Tibial artery (tissue), 4 donors: ENCODE results near the gene PLIN1.
A peak's percentile ranks its signal among the peaks of the same experiment; 100 is the strongest.

Experiments used
- DNase-seq, 2 donors: peaks; one replicate each; pipeline ENCODE4 v3.0.0-alpha.2; 2019
- H3K27ac ChIP-seq, 2 donors: fragments of 200-600 bp; sonication (generic) in 1 of 2; 1 replicate in 1 of 2; 2 replicates in 1 of 2; pipeline ENCODE4 v1.5.1; 2018 to 2019; ENCODE audit warnings: mild to moderate bottlenecking in 1 of 2
- H3K27me3 ChIP-seq, 2 donors: fragments of 200-600 bp; sonication (generic) in 1 of 2; one replicate each; pipeline versions ENCODE4 v1.5.1 to v1.6.0; 2016 to 2019
- H3K36me3 ChIP-seq, 3 donors: fragments of 200-600 bp; sonication (generic) in 2 of 3; one replicate each; pipeline ENCODE4 v1.5.1; 2016 to 2019; ENCODE audit warnings: mild to moderate bottlenecking in 2 of 3
- H3K4me1 ChIP-seq, 4 donors: fragments of 200-600 bp; sonication (generic) in 2 of 4; 1 replicate in 3 of 4; 2 replicates in 1 of 4; pipeline ENCODE4 v1.5.1; 2016 to 2019
- H3K4me3 ChIP-seq, 2 donors: fragments of 200-600 bp; sonication (generic) in 1 of 2; 1 replicate in 1 of 2; 2 replicates in 1 of 2; pipeline ENCODE4 v1.5.1; 2018 to 2019; ENCODE audit warnings: mild to moderate bottlenecking in 2 of 2
- H3K9me3 ChIP-seq, 3 donors: fragments of 200-600 bp; sonication (generic) in 1 of 3; one replicate each; pipeline ENCODE4 v1.5.1; 2016 to 2019
- intact Hi-C: fragments of 100-400 bp; cut with DNase I; formaldehyde crosslinking; loops from one replicate; pipeline ENCODE4 v1.15.0; 2023; ENCODE audit warnings: low total_unique reads
- TF ChIP-seq, protein P1 (sequence below), 2 experiments: fragments of 200-600 bp in 1 of 2; fragments of 450-650 bp in 1 of 2; IDR thresholded peaks; one replicate each; pipeline ENCODE4 v1.5.1; 2017 to 2019; ENCODE audit warnings: antibody characterized with exemption in 2 of 2, mild to moderate bottlenecking in 1 of 2, moderate library complexity in 1 of 2

PLIN1 gene

DNA sequence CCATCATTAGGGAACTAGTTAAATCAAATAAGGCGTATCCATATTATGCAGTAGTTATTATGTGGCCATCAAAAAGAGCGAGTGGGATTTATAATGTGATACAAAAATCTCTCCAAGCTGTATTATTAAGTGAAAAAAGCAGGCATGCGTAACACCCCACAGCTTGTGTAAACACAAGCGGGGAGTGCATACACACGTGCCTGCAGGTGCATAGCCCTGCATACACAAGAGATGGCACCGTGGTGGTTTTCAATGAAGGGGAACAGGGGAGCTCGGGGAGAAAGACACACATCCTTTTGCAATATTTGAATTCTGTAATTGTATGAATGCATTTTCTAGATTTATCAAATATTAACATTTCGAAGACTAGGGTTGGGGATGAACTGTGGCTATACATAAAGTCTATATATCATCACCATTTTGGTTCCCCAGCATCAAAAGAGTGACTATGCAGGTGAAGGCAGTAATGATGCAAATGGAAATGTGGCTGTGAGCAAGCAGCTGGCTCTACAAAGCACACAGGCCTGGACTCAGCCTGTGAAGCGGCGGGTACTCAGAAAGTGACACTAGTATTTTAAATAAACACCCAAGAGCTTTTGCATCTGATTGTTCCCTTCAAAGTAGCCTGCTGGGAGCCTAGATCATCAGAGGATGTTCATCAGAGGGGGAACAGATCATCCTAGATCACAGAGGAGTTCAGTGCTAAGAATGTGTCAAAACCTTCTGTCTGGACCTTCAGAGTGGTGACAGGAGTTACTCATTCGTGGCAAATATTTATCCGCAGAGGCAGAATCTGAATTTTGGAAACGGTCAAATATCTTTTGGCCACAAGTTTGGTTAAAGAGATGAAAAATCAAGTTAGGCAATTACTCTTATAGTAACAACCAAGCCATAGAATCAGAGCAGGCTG is 14.5 kb downstream of the PLIN1 start:
- Histone ChIP-seq H3K4me3 (peak overlapping the region; percentile 45 to 49), H3K9me3 (no peaks in the 10 kb centered on the region), H3K36me3 (no peaks in the 10 kb centered on the region), H3K27me3 (no peaks in the 10 kb centered on the region), H3K27ac (peak overlapping the region; percentile 86 to 97), H3K4me1 (peaks cover 8 to 36% (median 22%) of the 10 kb centered on the region in 4 donors)
- TF ChIP-seq, protein P1, sequence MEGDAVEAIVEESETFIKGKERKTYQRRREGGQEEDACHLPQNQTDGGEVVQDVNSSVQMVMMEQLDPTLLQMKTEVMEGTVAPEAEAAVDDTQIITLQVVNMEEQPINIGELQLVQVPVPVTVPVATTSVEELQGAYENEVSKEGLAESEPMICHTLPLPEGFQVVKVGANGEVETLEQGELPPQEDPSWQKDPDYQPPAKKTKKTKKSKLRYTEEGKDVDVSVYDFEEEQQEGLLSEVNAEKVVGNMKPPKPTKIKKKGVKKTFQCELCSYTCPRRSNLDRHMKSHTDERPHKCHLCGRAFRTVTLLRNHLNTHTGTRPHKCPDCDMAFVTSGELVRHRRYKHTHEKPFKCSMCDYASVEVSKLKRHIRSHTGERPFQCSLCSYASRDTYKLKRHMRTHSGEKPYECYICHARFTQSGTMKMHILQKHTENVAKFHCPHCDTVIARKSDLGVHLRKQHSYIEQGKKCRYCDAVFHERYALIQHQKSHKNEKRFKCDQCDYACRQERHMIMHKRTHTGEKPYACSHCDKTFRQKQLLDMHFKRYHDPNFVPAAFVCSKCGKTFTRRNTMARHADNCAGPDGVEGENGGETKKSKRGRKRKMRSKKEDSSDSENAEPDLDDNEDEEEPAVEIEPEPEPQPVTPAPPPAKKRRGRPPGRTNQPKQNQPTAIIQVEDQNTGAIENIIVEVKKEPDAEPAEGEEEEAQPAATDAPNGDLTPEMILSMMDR (IDR thresholded peaks at IDR 0.05): no peak
- no peak for DNase-seq
- intact Hi-C loops: no loop called here

DNA sequence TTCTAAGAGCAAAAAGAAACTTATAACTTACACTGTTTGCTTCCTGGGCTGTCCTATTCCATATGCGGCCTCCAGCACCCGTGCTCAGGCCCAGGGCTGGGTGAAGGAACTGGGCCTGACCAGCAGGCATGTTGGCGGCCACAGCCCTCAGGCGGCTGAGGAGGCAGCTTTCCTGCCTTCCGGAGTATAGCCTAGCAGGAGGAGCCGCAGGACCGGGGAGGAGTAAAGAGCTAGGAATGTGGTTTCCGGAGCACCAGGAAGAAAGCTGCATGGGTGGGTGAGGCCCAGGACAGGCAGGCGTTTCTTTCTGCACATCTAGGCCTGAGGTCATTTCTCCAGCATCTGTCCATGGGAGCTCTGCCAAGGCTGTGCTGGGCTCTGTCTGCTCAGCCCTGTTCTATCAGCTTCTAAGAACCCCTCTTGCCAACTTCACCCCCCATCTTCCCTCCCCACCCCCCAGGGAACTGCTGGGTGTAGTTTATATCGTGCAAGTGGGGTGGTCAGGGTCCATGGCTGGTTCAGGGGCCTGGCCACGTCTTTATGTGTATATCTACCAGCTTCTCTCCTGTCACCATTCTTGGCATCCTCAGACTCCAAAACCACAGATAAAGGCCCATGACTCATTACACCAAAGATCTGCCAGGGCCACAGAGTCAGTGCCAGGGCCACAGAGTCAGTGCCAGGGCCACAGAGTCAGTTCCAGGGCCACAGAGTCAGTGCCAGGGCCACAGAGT is 16.1 kb downstream of the PLIN1 start:
- DNase-seq: peak; percentile 67 to 88
- TF ChIP-seq, protein P1 (IDR thresholded peaks at IDR 0.05): no peak
- intact Hi-C loops: no loop called here
- H3K36me3 ChIP-seq: no peaks in the 10 kb centered on the region
- H3K4me1 ChIP-seq: peaks cover 8 to 36% (median 22%) of the 10 kb centered on the region in 4 donors
- peak overlapping the region; percentile 75 to 76 for H3K27ac ChIP-seq
- no peaks in the 10 kb centered on the region for H3K27me3 ChIP-seq
- H3K9me3 ChIP-seq: no peaks in the 10 kb centered on the region
- H3K4me3 ChIP-seq: no peak overlapping the region

DNA sequence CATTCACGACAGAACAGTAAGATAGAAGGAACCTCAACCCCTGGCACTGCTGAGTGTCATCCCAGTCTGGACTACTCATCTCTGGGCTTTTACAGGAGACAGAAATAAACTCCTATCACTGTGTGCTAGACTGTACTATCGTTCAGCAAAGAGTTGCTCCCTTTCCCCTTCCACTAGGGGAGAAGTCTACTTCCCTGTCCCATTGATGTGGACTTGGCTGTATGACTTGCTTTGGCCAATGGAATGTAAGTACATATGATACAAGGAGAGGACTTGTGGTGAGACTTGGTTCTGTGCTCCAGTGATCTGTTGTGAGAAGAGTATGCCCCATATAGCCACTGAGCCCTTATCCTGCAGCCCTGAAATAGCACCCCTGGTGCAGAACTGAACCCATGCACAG is 18.6 kb downstream of the PLIN1 start:
- H3K27me3 ChIP-seq: no peaks in the 10 kb centered on the region
- H3K27ac ChIP-seq: no peak overlapping the region
- no peak for DNase-seq
- intact Hi-C loops: no loop called here
- peaks cover 8 to 30% (median 19%) of the 10 kb centered on the region in 4 donors for H3K4me1 ChIP-seq
- H3K9me3 ChIP-seq: no peaks in the 10 kb centered on the region
- TF ChIP-seq, protein P1 (IDR thresholded peaks at IDR 0.05): no peak
- no peak overlapping the region for H3K4me3 ChIP-seq
- no peaks in the 10 kb centered on the region for H3K36me3 ChIP-seq

DNA sequence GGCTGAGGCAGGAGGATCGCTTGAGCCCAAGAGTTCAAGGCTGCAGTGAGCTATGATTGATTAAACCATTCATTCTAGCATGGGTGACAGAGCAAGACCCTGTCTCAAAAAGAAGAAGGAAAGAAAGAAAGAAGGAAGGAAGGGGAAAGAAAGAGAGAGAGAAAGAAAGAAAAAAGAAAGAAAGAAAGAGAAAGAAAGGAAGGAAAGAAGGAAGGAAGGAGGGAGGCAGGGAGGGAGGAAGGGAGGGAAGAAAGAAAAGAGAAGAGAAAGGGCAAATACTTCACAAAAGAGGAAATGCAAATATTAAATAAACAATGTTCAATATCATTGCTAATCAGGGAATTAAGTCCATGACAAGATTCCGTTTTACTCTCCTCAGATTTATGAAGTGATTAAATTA is 19.9 kb downstream of the PLIN1 start:
- H3K4me3 ChIP-seq: no peak overlapping the region
- intact Hi-C loops: no loop called here
- H3K27ac ChIP-seq: no peak overlapping the region
- TF ChIP-seq, protein P1 (IDR thresholded peaks at IDR 0.05): no peak
- H3K36me3 ChIP-seq: no peaks in the 10 kb centered on the region
- no peak for DNase-seq
- no peaks in the 10 kb centered on the region for H3K9me3 ChIP-seq
- H3K27me3 ChIP-seq: no peaks in the 10 kb centered on the region
- H3K4me1 ChIP-seq: peaks cover 8 to 28% (median 17%) of the 10 kb centered on the region in 4 donors

DNA sequence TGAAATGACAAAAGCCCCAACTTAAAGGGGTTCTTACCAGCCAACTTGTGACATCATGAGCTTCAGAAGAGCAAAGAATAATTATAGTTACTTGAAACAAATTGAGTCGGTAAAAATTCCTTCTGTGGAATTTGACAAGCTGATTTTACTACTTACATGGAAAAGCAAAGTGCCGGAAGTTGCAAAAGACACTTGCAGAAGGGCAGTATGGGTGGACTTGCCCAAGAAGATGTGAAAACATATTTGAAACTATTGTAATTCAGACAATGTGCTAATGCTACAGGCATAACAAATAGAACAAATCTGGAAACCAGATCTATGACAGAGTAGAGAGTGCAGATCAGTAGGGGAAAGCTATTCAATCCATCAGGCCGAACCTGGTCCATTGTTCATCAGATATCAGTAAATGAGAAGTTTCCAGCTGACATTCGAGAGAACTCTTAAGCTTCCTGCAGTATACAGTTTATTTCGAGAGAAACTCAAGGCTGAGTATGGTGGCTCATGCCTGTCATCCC is 21.4 kb downstream of the PLIN1 start:
- Histone ChIP-seq H3K27ac (no peak overlapping the region), H3K27me3 (no peaks in the 10 kb centered on the region), H3K36me3 (no peaks in the 10 kb centered on the region), H3K4me3 (no peak overlapping the region), H3K4me1 (peaks cover 7 to 24% (median 14%) of the 10 kb centered on the region in 4 donors), H3K9me3 (no peaks in the 10 kb centered on the region)
- intact Hi-C loops: no loop called here
- peak; percentile 2 to 15 for DNase-seq
- TF ChIP-seq, protein P1 (IDR thresholded peaks at IDR 0.05): no peak
